Kidney (tissue), 14 donors: ENCODE measurements around the gene GRAMD2B. TPM values are rescaled to one million over a fixed set of nuclear protein-coding genes. Genes with fewer than 3 reads are reported as not detected.

Source experiments
- DNase-seq, 5 donors: peaks; one replicate each; pipeline ENCODE4 v3.0.0-alpha.2; 2013 to 2020
- FAIRE-seq: peaks from 2 replicates; lab custom pipeline; 2012; peaks lifted over from hg19 to GRCh38; lab: Jason Lieb, UNC
- H3K27ac ChIP-seq, 2 donors: one replicate each; pipeline ENCODE4 v1.7.0; 2013; ENCODE audit warnings: low read depth in 2 of 2, low read length in 2 of 2, inconsistent platforms in 1 of 2
- H3K27me3 ChIP-seq: one replicate; pipeline ENCODE4 v1.7.1; 2013; ENCODE audit warnings: low read length, inconsistent platforms; ENCODE audit not compliant: control insufficient read depth, insufficient read depth
- H3K36me3 ChIP-seq, 3 donors: one replicate each; pipeline versions ENCODE4 v1.7.0 to v1.7.1; 2013; ENCODE audit warnings: low read length in 3 of 3, control low read depth in 1 of 3, inconsistent platforms in 1 of 3; ENCODE audit not compliant: insufficient read depth in 3 of 3, control insufficient read depth in 2 of 3
- H3K4me1 ChIP-seq, 3 donors: one replicate each; pipeline versions ENCODE4 v1.7.0 to v1.7.1; 2013; ENCODE audit warnings: low read length in 3 of 3, inconsistent platforms in 1 of 3, low read depth in 1 of 3; ENCODE audit not compliant: control insufficient read depth in 2 of 3, insufficient read depth in 2 of 3
- H3K4me3 ChIP-seq, 3 donors: one replicate each; pipeline versions ENCODE4 v1.7.0 to v1.8.1; 2013; ENCODE audit warnings: low read length in 3 of 3, control low read depth in 1 of 3, inconsistent platforms in 1 of 3
- H3K9ac ChIP-seq, 3 donors: one replicate each; pipeline versions ENCODE4 v1.7.0 to v1.7.1; 2013; ENCODE audit warnings: low read length in 3 of 3, control low read depth in 1 of 3, inconsistent platforms in 1 of 3
- H3K9me3 ChIP-seq, 3 donors: one replicate each; pipeline versions ENCODE4 v1.7.0 to v1.7.1; 2013; ENCODE audit warnings: low read length in 3 of 3, control low read depth in 1 of 3, inconsistent platforms in 1 of 3; ENCODE audit not compliant: control insufficient read depth in 2 of 3, insufficient read depth in 1 of 3
- intact Hi-C: fragments of 100-400 bp; cut with DNase I; formaldehyde crosslinking; loops from one replicate; pipeline ENCODE4 v1.11.1; 2022
- polyA plus RNA-seq: library from polyadenylated mRNA; stranded (reverse); fragments of 350-450 nt; fragmentation: Illumina TruSeq; extraction: RNeasy Lipid Tissue Mini Kit (QIAGEN cat#74804); gene quantifications from one replicate; pipeline ENCODE4 v1.2.3, GENCODE V29; 2014; ENCODE audit warnings: low read depth, low replicate concordance; ENCODE audit not compliant: insufficient read depth
- total RNA-seq: library from RNA; stranded (reverse); fragmentation: NEBNext Ultra II Directional; extraction: Animal tissue kit (Norgen Biotek cat#: 25700); gene quantifications from one replicate; pipeline ENCODE4 v1.2.1, GENCODE V29; 2021
- TF ChIP-seq, protein P1 (sequence below): IDR thresholded peaks from 3 replicates; pipeline ENCODE4 v1.5.1; 2012; ENCODE audit warnings: mild to moderate bottlenecking, moderate library complexity, borderline replicate concordance; ENCODE audit not compliant: insufficient read depth; ENCODE audit errors: extremely low read depth
- donor health status: control.
- donor health status: control.
- donor health status: control.
- donor health status: control.
- donor health status: control.
- donor health status: DM: yes; HTN: yes; CAD: no.
- donor health status: Normal renal cell carcinoma (clear cell type).

The GRAMD2B gene
- total and polyA plus RNA-seq, 2 donors from 2014 or later, result 18.4 to 38.5 TPM

DNA sequence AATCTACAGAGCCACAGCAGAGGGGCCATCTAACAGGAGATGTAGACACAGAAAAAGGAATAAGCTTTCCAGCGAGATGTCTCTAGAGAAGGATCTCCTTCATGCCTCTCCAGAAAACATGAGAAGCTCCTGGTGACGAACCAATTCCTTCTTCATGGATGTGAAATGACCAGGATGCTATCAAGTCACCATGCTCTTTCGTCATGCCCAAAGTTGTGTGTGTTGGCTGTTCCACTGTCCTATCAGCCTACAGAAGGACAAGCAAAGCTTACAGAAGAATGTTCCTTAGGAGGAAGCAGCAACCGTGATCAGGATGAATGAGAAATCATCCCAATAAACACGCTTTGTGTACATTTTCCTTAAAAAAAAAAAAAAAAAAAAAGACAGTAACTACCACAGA lies 117.4 kb downstream of the GRAMD2B start:
- FAIRE-seq, result no peak
- H3K4me1 ChIP-seq, result peaks cover 0 to 6% (median 3%) of the 10 kb centered on the region in 3 donors
- no peak for DNase-seq
- TF ChIP-seq, protein P1, sequence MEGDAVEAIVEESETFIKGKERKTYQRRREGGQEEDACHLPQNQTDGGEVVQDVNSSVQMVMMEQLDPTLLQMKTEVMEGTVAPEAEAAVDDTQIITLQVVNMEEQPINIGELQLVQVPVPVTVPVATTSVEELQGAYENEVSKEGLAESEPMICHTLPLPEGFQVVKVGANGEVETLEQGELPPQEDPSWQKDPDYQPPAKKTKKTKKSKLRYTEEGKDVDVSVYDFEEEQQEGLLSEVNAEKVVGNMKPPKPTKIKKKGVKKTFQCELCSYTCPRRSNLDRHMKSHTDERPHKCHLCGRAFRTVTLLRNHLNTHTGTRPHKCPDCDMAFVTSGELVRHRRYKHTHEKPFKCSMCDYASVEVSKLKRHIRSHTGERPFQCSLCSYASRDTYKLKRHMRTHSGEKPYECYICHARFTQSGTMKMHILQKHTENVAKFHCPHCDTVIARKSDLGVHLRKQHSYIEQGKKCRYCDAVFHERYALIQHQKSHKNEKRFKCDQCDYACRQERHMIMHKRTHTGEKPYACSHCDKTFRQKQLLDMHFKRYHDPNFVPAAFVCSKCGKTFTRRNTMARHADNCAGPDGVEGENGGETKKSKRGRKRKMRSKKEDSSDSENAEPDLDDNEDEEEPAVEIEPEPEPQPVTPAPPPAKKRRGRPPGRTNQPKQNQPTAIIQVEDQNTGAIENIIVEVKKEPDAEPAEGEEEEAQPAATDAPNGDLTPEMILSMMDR, result no peak
- H3K9me3 ChIP-seq, result no peaks in the 10 kb centered on the region
- intact Hi-C loops, result no loop called here
- H3K36me3 ChIP-seq, result no peaks in the 10 kb centered on the region
- H3K4me3 ChIP-seq, result no peak overlapping the region
- no peaks in the 10 kb centered on the region for H3K27me3 ChIP-seq
- H3K9ac ChIP-seq, result no peak overlapping the region
- H3K27ac ChIP-seq, result no peak overlapping the region

GRCh38 chr5:126542441-126542840 lies 119.2 kb downstream of the GRAMD2B start:
- H3K36me3 ChIP-seq, result peaks cover 2 to 12% (median 8%) of the 10 kb centered on the region in 3 donors
- peak overlapping the region in 1 of 2 donors; percentile 41 for H3K27ac ChIP-seq
- H3K4me3 ChIP-seq, result no peak overlapping the region
- H3K4me1 ChIP-seq, result peaks cover 0 to 4% (median 3%) of the 10 kb centered on the region in 3 donors
- DNase-seq (no peak), FAIRE-seq (no peak)
- no peaks in the 10 kb centered on the region for H3K27me3 ChIP-seq
- intact Hi-C loops, result no loop called here
- TF ChIP-seq, protein P1, result no peak
- no peaks in the 10 kb centered on the region for H3K9me3 ChIP-seq
- no peak overlapping the region for H3K9ac ChIP-seq

DNA sequence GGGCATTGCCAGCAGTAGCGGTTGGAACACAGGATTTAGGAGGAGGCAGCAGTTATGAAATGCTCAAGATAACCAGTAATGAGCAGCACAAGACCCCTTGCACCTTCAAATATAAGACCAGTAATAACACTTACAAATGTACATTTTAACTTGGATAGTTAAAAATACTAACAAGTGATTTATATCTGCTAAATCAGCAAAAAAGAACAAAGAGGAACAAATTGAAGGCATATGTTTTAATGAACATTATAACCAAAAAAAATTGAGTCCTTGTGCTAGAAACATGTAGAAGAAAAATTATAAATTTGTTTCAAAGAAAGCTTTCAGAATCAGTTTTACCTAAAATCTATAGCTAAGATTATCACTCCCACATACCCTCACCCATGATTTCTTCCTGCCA lies 119.8 kb downstream of the GRAMD2B start:
- no peak for FAIRE-seq
- H3K27me3 ChIP-seq, result no peaks in the 10 kb centered on the region
- TF ChIP-seq, protein P1, result no peak
- H3K4me3 ChIP-seq, result no peak overlapping the region
- intact Hi-C loops, result no loop called here
- peaks cover 2 to 12% (median 8%) of the 10 kb centered on the region in 3 donors for H3K36me3 ChIP-seq
- DNase-seq, result no peak
- no peak overlapping the region for H3K9ac ChIP-seq
- H3K9me3 ChIP-seq, result no peaks in the 10 kb centered on the region
- H3K4me1 ChIP-seq, result peaks cover 0 to 4% (median 3%) of the 10 kb centered on the region in 3 donors
- H3K27ac ChIP-seq, result peak overlapping the region in 1 of 2 donors; percentile 41

DNA sequence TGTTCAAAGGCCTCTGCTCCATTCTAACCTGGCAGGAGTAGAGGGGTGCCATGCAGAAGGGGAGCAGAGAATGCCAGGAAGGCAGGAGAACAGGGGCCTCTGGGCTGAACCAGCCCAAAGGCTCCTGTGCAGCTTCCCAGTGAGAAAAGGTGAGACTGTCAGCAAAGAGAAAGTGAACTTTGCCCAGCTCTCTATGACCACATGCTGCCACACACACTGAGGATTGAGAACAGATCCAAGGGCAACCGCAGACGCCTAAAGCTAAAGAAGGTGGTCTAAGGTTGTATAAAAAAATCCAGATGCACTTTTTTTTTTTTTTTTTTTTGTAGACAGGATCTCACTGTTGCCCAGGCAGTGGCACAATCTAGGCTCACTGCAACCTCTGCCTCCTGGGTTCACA lies 120.5 kb downstream of the GRAMD2B start:
- H3K4me1 ChIP-seq, result peaks cover 0 to 4% (median 3%) of the 10 kb centered on the region in 3 donors
- H3K36me3 ChIP-seq, result peaks cover 2 to 12% (median 8%) of the 10 kb centered on the region in 3 donors
- FAIRE-seq, result no peak
- H3K4me3 ChIP-seq, result no peak overlapping the region
- peak overlapping the region in 1 of 2 donors; percentile 32 for H3K27ac ChIP-seq
- H3K27me3 ChIP-seq, result no peaks in the 10 kb centered on the region
- TF ChIP-seq, protein P1, result no peak
- no peak overlapping the region for H3K9ac ChIP-seq
- no peak for DNase-seq
- intact Hi-C loops, result no loop called here
- no peaks in the 10 kb centered on the region for H3K9me3 ChIP-seq
